SK-MEL-5 (cell line): Measurements from ENCODE around the gene MDC1. TPM values are rescaled to one million over a fixed set of nuclear protein-coding genes. Genes with fewer than 3 reads are reported as not detected.
A peak's percentile ranks its signal among the peaks of the same experiment; 100 is the strongest.
"Not testable (repeated sequence)": the region's sequence is repeated elsewhere in the genome, so short reads cannot be mapped to it uniquely, and the experiment has no call there.

Experiments used
- DNase-seq: peaks from one replicate; pipeline ENCODE4 v3.0.0-alpha.2; 2016; ENCODE audit warnings: low read depth, low spot score
- in situ Hi-C: cut with HindIII; loops from 2 replicates; pipeline ENCODE4 v1.10.0; 2016; ENCODE audit warnings: low sequenced_read_pairs, high pct_unique_total_duplicates, low pct_unique_long_range_greater_than_20kb
- small RNA-seq, 2 experiments: library from RNA; depleted of rRNA; stranded (forward); fragments of <200 nt; gene quantifications; one replicate each; pipeline ENCODE3, GENCODE V24; 2014
- total RNA-seq: library from RNA; depleted of rRNA; stranded (reverse); fragments of >200 nt; shearing (Covaris generic); gene quantifications from 2 replicates; pipeline ENCODE4 v1.2.3, GENCODE V29; 2014; rRNA removed

Gene MDC1
- total RNA-seq, 1 experiment from 2014 or later, result 5.0 TPM

DNA sequence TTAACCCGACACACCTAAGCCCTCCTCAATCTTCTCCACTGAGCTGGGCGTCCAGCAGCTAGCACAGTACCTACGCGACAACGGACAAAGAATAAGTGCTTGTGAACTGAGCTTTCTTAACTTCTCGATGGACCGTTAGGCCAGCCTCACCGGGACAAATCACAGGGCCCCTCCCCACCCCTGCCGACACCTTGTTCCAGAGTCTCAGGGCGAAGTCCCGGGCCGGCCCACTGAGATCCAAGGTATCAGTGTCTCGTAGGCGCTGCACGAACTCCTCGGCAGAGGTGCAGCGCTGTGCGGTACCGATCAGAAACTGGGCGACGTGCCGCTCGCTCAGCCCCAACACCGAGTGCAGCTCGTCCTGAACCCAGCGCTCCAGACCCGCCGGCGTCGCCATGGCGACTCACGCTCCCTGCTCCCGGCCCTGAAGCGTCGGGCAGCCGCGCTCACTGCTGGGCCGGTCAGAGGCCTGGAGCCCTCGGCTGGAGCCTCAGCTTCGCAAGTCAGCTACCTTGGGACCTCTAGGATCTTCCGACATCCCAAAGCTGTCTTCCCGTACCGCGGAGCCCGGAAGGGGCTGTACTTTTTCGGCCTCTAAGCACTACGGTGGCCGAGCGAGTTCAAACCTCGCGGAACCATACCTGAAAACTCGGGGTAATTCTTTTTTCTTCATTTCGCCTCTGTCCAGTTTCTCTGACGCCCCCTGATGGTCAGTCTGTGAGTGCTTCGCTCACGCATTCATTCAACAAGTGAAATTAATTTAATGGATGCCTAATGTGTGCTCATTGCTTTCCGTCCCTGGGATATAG, 44.4 kb downstream of the MDC1 start, which contains the start of gene DHX16:
Gene DHX16 (minus strand): TSS at position 562 of the 809 bp plus-strand sequence. CDS start 165 bp downstream, at position 397.
- DNase-seq, result peak; percentile 97
- in situ Hi-C loops, result no loop called here

- DNase-seq, result peak; percentile 53
- in situ Hi-C loops, result no loop called here
Observed at GRCh38 chr6:30670760-30671527, 46.1 kb downstream of the MDC1 start.

DNA sequence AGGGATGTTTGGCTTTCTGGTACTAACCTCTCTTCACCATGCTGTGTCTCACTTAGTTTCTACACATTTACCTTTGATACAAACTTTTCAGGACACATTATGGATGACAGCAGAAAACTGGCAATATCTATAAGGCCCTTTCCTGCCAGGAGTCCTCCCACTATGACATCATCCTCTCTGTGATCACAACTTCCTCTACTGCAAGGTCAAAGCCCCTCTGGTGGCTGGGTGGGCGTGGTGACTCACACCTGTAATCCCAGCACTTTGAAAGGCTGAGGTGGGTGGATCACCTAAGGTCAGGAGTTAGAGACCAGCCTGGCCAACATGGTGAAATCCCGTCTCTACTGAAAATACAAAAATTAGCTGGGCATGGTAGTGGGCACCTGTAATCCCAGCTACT, 50.8 kb downstream of the MDC1 start:
- DNase-seq, in situ Hi-C loops: not testable (repeated sequence)

GRCh38 chr6:30664994-30665767, 51.9 kb downstream of the MDC1 start:
- DNase-seq, result no peak
- in situ Hi-C loops, result no loop called here

DNA sequence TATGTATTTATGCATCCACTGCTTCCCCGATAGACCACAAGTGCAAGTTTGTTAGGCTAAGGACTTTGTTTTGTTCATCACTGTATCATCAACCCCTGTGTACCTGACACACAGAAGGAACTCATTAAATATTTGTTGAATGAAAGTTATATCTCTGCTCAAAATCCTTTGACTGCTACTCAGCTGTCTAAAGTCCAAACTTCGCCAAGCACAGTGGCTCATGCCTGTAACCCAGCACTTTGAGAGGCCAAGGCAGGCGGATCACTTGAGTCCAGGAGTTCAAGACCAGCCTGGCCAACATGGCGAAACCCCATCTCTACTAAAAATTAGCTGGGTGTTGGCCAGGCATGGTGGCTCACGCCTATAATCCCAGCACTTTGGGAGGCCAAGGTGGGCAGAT, 59.2 kb downstream of the MDC1 start:
- DNase-seq, in situ Hi-C loops: not testable (repeated sequence)

- no peak for DNase-seq
- in situ Hi-C loops, result no loop called here
Observed at GRCh38 chr6:30657454-30657853, 59.6 kb downstream of the MDC1 start.

- in situ Hi-C loops, result no loop called here
- DNase-seq, result no peak
Observed at GRCh38 chr6:30656513-30656912, 60.6 kb downstream of the MDC1 start.

DNA sequence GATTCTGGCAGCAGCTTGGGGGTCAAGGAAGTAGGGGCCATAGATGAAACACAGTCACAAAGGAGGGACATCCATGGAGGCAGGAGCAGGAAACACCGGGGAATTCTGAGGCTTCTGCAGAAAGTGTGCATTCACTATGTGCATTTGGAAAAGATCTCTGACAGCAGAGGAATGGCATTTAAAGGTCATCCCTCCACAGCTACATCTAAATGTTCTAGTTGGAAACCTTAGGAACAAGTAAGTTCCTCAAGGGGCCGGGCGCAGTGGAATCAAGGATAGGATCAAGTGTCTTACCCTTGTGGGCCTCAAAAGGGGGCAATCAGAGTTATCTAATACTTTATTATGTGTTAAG, 61.4 kb downstream of the MDC1 start:
- in situ Hi-C loops, result no loop called here
- DNase-seq, result no peak

- in situ Hi-C loops, result no loop called here
- no peak for DNase-seq
Observed at GRCh38 chr6:30654798-30655742, 62.0 kb downstream of the MDC1 start.

DNA sequence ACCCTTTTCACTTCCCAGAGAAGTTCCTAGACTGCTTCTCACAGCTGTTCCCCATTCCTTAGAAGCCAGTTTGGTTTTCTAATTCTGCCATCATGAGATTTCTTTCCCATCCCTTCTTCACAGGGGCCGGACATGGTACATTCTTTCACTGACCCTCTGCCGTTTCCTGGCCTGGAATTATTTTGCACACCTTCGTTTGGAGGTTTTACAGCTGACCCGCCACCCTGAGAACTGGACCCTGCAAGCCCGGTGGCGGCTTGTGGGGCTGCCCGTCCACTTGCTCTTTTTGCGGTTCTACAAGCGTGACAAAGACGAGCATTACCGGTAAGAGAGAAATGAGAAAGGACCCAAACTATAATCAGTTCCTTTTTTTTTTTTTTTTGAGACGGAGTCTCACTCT, 65.9 kb downstream of the MDC1 start:
- in situ Hi-C loops, result no loop called here

More for the DNA sequence above, 65.9 kb downstream of the MDC1 start:
- DNase-seq, result no peak

Small RNA genes within 50 kb of the gene (small RNA-seq; reads per million reads assigned to genes)
- gene RF00019 (0 reads per million in 2 experiments), gene RN7SL353P (0 reads per million in 2 experiments)

Other genes starting within 250 kb of the MDC1 start
- 174 and 181 TPM in 2 replicates for gene HLA-E, start 227.8 kb downstream of the MDC1 start, total RNA-seq
- 39.6 TPM in 2 replicates for gene GNL1, start 160.8 kb downstream of the MDC1 start, total RNA-seq
- gene PRR3, start 160.0 kb downstream of the MDC1 start, total RNA-seq, result 8.0 and 8.5 TPM in 2 replicates
- 44.5 and 50.0 TPM in 2 replicates for gene ABCF1, start 145.8 kb downstream of the MDC1 start, total RNA-seq
- gene PPP1R10, start 100.0 kb downstream of the MDC1 start, total RNA-seq, result 52.4 and 54.1 TPM in 2 replicates
- 126 and 141 TPM in 2 replicates for gene MRPS18B, start 99.4 kb downstream of the MDC1 start, total RNA-seq
- 1.8 and 3.9 TPM in 2 replicates for gene ATAT1, start 90.4 kb downstream of the MDC1 start, total RNA-seq
- gene C6orf136, start 70.1 kb downstream of the MDC1 start, total RNA-seq, result 4.5 and 5.2 TPM in 2 replicates
- 38.3 and 41.6 TPM in 2 replicates for gene DHX16, start 44.3 kb downstream of the MDC1 start, total RNA-seq
- 15.5 and 18.5 TPM in 2 replicates for gene PPP1R18, start 30.6 kb downstream of the MDC1 start, total RNA-seq
- gene NRM, start 26.3 kb downstream of the MDC1 start, total RNA-seq, result 3.2 and 4.6 TPM in 2 replicates
- gene TUBB, start 3.1 kb upstream of the MDC1 start, total RNA-seq, result 457 and 505 TPM in 2 replicates
- 159 and 182 TPM in 2 replicates for gene FLOT1, start 25.4 kb upstream of the MDC1 start, total RNA-seq
- gene IER3, start 27.3 kb upstream of the MDC1 start, total RNA-seq, result 143 and 149 TPM in 2 replicates
- gene DDR1, start 167.2 kb upstream of the MDC1 start, total RNA-seq, result 33.2 and 34.1 TPM in 2 replicates
- gene GTF2H4, start 190.9 kb upstream of the MDC1 start, total RNA-seq, result 16.3 and 18.0 TPM in 2 replicates
- gene VARS2, start 197.0 kb upstream of the MDC1 start, total RNA-seq, result 36.5 and 44.1 TPM in 2 replicates
- gene SFTA2, start 214.9 kb upstream of the MDC1 start, total RNA-seq, result not detected in 2 replicates
- not detected in 2 replicates for gene MUCL3, start 223.7 kb upstream of the MDC1 start, total RNA-seq